PC-3 (cell line): ENCODE data around the gene GPA33. TPM values are rescaled to one million over a fixed set of nuclear protein-coding genes. Genes with fewer than 3 reads are reported as not detected.

Experiments used
- ATAC-seq: fragments of 200-7000 bp; cut with Tn5 transposase; 2 replicates; pipeline ENCODE4 v1.9.1; 2020; ENCODE audit warnings: mild to moderate bottlenecking, moderate library complexity
- BruUV-seq: library from RNA; stranded (reverse); fragments of 400-500 nt; replicated peaks from 2 replicates; lab custom pipeline; 2021; lab: Mats Ljungman, UMichigan
- CTCF ChIA-PET: fragments of 300-600 bp; sonication (Branson Sonifier 250); formaldehyde crosslinking; loops from one replicate; lab custom pipeline; 2022; ENCODE audit warnings: antibody characterized with exemption; lab: Charles Lee
- POLR2A ChIA-PET: fragments of 300-600 bp; sonication (Branson Sonifier 250); formaldehyde crosslinking; loops from one replicate; lab custom pipeline; 2022; ENCODE audit warnings: antibody characterized with exemption; ENCODE audit not compliant: unreplicated experiment; lab: Charles Lee
- DNase-seq: peaks from one replicate; pipeline ENCODE4 v3.0.0-alpha.2; 2015
- H2AFZ ChIP-seq: fragments of 300-600 bp; sonication (generic); 2 replicates; pipeline ENCODE4 v1.6.0; 2016; ENCODE audit warnings: antibody characterized with exemption, low read length
- H3F3A ChIP-seq: fragments of 300-600 bp; sonication (generic); one replicate; pipeline ENCODE4 v1.6.0; 2017; ENCODE audit warnings: antibody characterized with exemption, low read length, control low read depth, mild to moderate bottlenecking; ENCODE audit not compliant: unreplicated experiment
- H3K27ac ChIP-seq: fragments of 300-600 bp; sonication (generic); 2 replicates; pipeline ENCODE4 v1.5.1; 2016; ENCODE audit warnings: mild to moderate bottlenecking, low read length
- H3K27me3 ChIP-seq: fragments of 300-600 bp; sonication (generic); 2 replicates; pipeline ENCODE4 v1.6.1; 2016; ENCODE audit warnings: low read length, mixed read lengths
- H3K36me3 ChIP-seq: fragments of 300-600 bp; sonication (generic); 2 replicates; pipeline ENCODE4 v1.6.1; 2016; ENCODE audit warnings: low read depth, mixed run types, low read length, mixed read lengths
- H3K4me1 ChIP-seq: fragments of 300-600 bp; sonication (generic); 2 replicates; pipeline ENCODE4 v1.5.1; 2016; ENCODE audit warnings: low read length; ENCODE audit not compliant: insufficient read depth
- H3K4me2 ChIP-seq: fragments of 300-600 bp; sonication (generic); 2 replicates; pipeline ENCODE4 v1.6.0; 2016; ENCODE audit warnings: low read length
- H3K4me3 ChIP-seq: fragments of 300-600 bp; sonication (generic); 2 replicates; pipeline ENCODE4 v1.5.1; 2016; ENCODE audit warnings: mild to moderate bottlenecking, low read length, mixed read lengths
- H3K79me2 ChIP-seq: fragments of 300-600 bp; sonication (generic); 2 replicates; pipeline ENCODE4 v1.6.1; 2017; ENCODE audit warnings: low read length, mixed read lengths
- H3K9ac ChIP-seq: fragments of 300-600 bp; sonication (generic); 2 replicates; pipeline ENCODE4 v1.6.0; 2016; ENCODE audit warnings: mild to moderate bottlenecking, low read length
- H3K9me2 ChIP-seq: fragments of 300-600 bp; sonication (generic); replicated peaks from 2 replicates; pipeline ENCODE4 v1.6.1; 2016; ENCODE audit warnings: mixed run types, low read length, mixed read lengths
- H3K9me3 ChIP-seq: fragments of 300-600 bp; sonication (generic); 2 replicates; pipeline ENCODE4 v1.6.1; 2016; ENCODE audit warnings: low read length, mixed read lengths
- H4K20me1 ChIP-seq: fragments of 300-600 bp; sonication (generic); 2 replicates; pipeline ENCODE4 v1.6.1; 2016; ENCODE audit warnings: low read length, mixed read lengths
- EZH2 ChIP-seq: fragments of 300-600 bp; sonication (generic); IDR thresholded peaks from one replicate; pipeline ENCODE4 v1.6.1; 2017; ENCODE audit warnings: antibody characterized with exemption, mild to moderate bottlenecking, low read length; ENCODE audit not compliant: unreplicated experiment
- EZH2phosphoT487 ChIP-seq: fragments of 300-600 bp; sonication (generic); IDR thresholded peaks from 2 replicates; pipeline ENCODE4 v1.6.1; 2018; ENCODE audit warnings: mild to moderate bottlenecking, antibody characterized with exemption, low read length, borderline replicate concordance
- intact Hi-C: fragments of 100-400 bp; cut with micrococcal nuclease; formaldehyde crosslinking; loops from 2 replicates; pipeline ENCODE4 v1.9.0; 2023
- total RNA-seq: library from RNA; depleted of rRNA; stranded (reverse); fragments of >200 nt; gene quantifications from 2 replicates; pipeline ENCODE4 v1.2.3, GENCODE V29; 2014
- TF ChIP-seq, protein P1 (sequence below): fragments of 300-600 bp; sonication (generic); conservative IDR thresholded peaks from 2 replicates; pipeline ENCODE4 v1.5.1; 2017; ENCODE audit warnings: antibody characterized with exemption, low read depth, mild to moderate bottlenecking, low read length

GPA33 gene
- total RNA-seq, 1 experiment from 2014 or later: 0.04 TPM

DNA sequence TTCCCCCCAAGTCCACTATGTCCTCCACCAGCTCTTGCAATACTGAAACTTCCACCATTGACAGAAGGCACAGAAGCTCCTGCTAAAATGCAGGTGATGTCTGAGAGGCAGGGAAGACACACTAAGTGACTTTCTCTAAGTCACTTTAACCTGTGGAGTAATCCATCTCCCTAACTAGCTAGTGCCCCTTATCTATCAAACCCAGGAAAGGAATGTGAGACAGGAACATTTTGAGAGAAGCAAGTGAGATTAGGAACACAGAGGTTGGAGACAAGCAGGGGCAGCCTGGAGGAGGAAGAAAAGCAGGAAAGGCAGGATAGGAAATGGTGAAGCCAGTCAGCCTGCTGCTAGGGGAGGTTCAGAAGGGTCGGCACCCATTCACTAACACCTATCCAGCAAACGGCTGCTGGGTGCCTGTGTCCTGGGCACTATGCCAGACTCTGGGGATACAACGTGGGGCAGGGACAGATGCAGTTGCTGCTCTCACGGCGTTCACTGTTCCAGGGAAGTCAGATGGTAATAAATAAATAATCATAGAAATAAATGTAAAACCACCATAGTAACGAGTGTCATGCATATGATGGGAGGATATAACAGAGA is 7.0 kb downstream of the GPA33 start:
- CTCF ChIA-PET: interaction anchor here (0.6 kb wide), 1 partner anchor 631 kb away, joined by 3 read pairs; no protein-coding TSS in a partner anchor
- peak overlapping the region; percentile 22; the same call in 1 of the 2 replicates for H3K27ac ChIP-seq
- intact Hi-C loops: no loop called here
- POLR2A ChIA-PET: no interaction called here
- H3K9me3 ChIP-seq: no peaks in the 10 kb centered on the region
- H4K20me1 ChIP-seq: no peaks in the 10 kb centered on the region
- ATAC-seq: no peak
- no peak overlapping the region for H3K9ac ChIP-seq
- no TSS peak for BruUV-seq
- H3K4me2 ChIP-seq: peak overlapping the region; percentile 46
- H2AFZ ChIP-seq: peak overlapping the region; percentile 67
- H3K79me2 ChIP-seq: no peaks in the 10 kb centered on the region
- no peaks in the 10 kb centered on the region for H3F3A ChIP-seq
- no peaks in the 10 kb centered on the region for H3K27me3 ChIP-seq
- DNase-seq: no peak
- no peaks in the 10 kb centered on the region for H3K36me3 ChIP-seq
- TF ChIP-seq EZH2 (no peak), EZH2phosphoT487 (no peak)
- peaks cover 15% of the 10 kb centered on the region for H3K4me1 ChIP-seq
- H3K9me2 ChIP-seq: no peaks in the 10 kb centered on the region
- H3K4me3 ChIP-seq: 0 out of 2 replicates have a peak overlapping the region, but pooled peaks have one; percentile 14

DNA sequence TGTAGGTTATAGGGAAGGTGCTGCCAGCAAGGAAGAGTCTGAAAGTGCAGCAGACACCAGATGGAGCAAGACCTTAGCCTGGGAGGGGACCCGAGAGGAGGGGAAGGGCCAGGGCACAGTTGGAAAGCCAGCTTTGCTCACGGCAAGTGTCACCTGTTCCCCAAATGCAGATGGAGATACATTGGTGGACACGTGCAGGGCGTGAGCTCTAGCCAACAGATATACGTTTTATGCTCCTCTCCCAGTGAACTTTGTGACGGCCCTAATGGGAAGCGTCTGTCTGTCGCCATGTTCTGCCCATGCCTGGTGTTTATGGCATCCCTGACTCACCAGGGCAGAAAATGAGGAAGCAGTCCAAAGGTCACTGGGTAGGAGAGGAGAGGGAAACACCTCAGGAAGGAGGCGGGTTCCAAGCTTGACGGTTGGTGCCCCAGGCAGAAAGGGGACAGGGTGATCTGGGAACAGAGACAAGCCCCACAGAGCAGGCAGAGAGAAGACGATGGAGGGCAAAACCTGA is 7.6 kb downstream of the GPA33 start:
- no peak overlapping the region for H3K9ac ChIP-seq
- CTCF ChIA-PET: interaction anchor here (0.6 kb wide), 1 partner anchor 631 kb away, joined by 3 read pairs; no protein-coding TSS in a partner anchor
- H3K9me2 ChIP-seq: no peaks in the 10 kb centered on the region
- H3K4me3 ChIP-seq: 0 out of 2 replicates have a peak overlapping the region, but pooled peaks have one; percentile 14
- TF ChIP-seq, protein P1, sequence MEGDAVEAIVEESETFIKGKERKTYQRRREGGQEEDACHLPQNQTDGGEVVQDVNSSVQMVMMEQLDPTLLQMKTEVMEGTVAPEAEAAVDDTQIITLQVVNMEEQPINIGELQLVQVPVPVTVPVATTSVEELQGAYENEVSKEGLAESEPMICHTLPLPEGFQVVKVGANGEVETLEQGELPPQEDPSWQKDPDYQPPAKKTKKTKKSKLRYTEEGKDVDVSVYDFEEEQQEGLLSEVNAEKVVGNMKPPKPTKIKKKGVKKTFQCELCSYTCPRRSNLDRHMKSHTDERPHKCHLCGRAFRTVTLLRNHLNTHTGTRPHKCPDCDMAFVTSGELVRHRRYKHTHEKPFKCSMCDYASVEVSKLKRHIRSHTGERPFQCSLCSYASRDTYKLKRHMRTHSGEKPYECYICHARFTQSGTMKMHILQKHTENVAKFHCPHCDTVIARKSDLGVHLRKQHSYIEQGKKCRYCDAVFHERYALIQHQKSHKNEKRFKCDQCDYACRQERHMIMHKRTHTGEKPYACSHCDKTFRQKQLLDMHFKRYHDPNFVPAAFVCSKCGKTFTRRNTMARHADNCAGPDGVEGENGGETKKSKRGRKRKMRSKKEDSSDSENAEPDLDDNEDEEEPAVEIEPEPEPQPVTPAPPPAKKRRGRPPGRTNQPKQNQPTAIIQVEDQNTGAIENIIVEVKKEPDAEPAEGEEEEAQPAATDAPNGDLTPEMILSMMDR: no peak; the same call in 1 of the 2 replicates
- TF ChIP-seq EZH2 (no peak), EZH2phosphoT487 (no peak)
- H3K27me3 ChIP-seq: no peaks in the 10 kb centered on the region
- POLR2A ChIA-PET: no interaction called here
- H3K4me1 ChIP-seq: peaks cover 15% of the 10 kb centered on the region
- intact Hi-C loops: no loop called here
- H3F3A ChIP-seq: no peaks in the 10 kb centered on the region
- no peaks in the 10 kb centered on the region for H3K36me3 ChIP-seq
- peak; percentile 69 for ATAC-seq
- H3K9me3 ChIP-seq: no peaks in the 10 kb centered on the region
- BruUV-seq: no TSS peak
- peak overlapping the region; percentile 22; the same call in 1 of the 2 replicates for H3K27ac ChIP-seq
- no peaks in the 10 kb centered on the region for H3K79me2 ChIP-seq
- peak; percentile 71 for DNase-seq
- H2AFZ ChIP-seq: peak overlapping the region; percentile 67
- no peaks in the 10 kb centered on the region for H4K20me1 ChIP-seq
- H3K4me2 ChIP-seq: peak overlapping the region; percentile 46

- Histone ChIP-seq H3K4me2 (no peak overlapping the region), H3K79me2 (no peaks in the 10 kb centered on the region), H3F3A (no peaks in the 10 kb centered on the region), H3K9me3 (no peaks in the 10 kb centered on the region), H4K20me1 (no peaks in the 10 kb centered on the region), H3K27ac (no peak overlapping the region), H3K9ac (no peak overlapping the region), H3K36me3 (no peaks in the 10 kb centered on the region), H3K9me2 (no peaks in the 10 kb centered on the region), H3K4me1 (peaks cover 15% of the 10 kb centered on the region), H3K27me3 (no peaks in the 10 kb centered on the region), H3K4me3 (no peak overlapping the region), H2AFZ (0 out of 2 replicates have a peak overlapping the region, but pooled peaks have one; percentile 67)
- TF ChIP-seq EZH2 (no peak), EZH2phosphoT487 (no peak)
- TF ChIP-seq, protein P1: no peak
- intact Hi-C loops: no loop called here
- CTCF ChIA-PET: interaction anchor here (0.7 kb wide), 1 partner anchor 9 kb away, joined by 4 read pairs; no protein-coding TSS in a partner anchor
- ATAC-seq: no peak
- DNase-seq: no peak
- no TSS peak for BruUV-seq
- POLR2A ChIA-PET: no interaction called here
These were observed 8.5 kb downstream of the GPA33 start for GRCh38 chr1:167081594-167082156.
